Endothelial cell of umbilical vein (primary cell): Measurements from ENCODE around the gene KCNQ5. TPM values are rescaled to one million over a fixed set of nuclear protein-coding genes. Genes with fewer than 3 reads are reported as not detected.

Source experiments
- BruUV-seq: library from RNA; stranded (reverse); fragments of 400-500 nt; replicated peaks from 2 replicates; lab custom pipeline; 2021; lab: Mats Ljungman, UMichigan
- CTCF ChIA-PET: fragments of 300-600, 350-600 bp; sonication (Branson Sonifier 250); formaldehyde crosslinking; loops from one replicate; lab custom pipeline; 2021; ENCODE audit warnings: antibody characterized with exemption, inconsistent platforms; lab: Charles Lee
- POLR2A ChIA-PET: fragments of 300-600, 350-600 bp; sonication (Branson Sonifier 250); formaldehyde crosslinking; loops from one replicate; lab custom pipeline; 2021; ENCODE audit warnings: antibody characterized with exemption, inconsistent platforms; lab: Charles Lee
- DNase-seq: peaks from one replicate; pipeline ENCODE4 v3.0.0-alpha.2; 2011; ENCODE audit warnings: low read depth, low spot score
- FAIRE-seq: peaks from 2 replicates; lab custom pipeline; 2011; peaks lifted over from hg19 to GRCh38; lab: Jason Lieb, UNC
- H2AFZ ChIP-seq: 2 replicates; pipeline ENCODE4 v1.6.0; 2012; ENCODE audit warnings: low read depth, low read length, control low read depth, inconsistent platforms
- H3K27ac ChIP-seq: 2 replicates; pipeline ENCODE4 v1.5.1; 2011; ENCODE audit warnings: low read depth, mild to moderate bottlenecking, control low read depth, low read length, moderate library complexity; ENCODE audit not compliant: insufficient read depth
- H3K27me3 ChIP-seq, 2 experiments: 2 replicates each; pipeline versions ENCODE4 v1.6.0 to v1.6.1; 2011; ENCODE audit warnings: low read length in 2 of 2, mixed read lengths in 1 of 2; ENCODE audit not compliant: control insufficient read depth in 2 of 2, insufficient read depth in 2 of 2
- H3K36me3 ChIP-seq, 2 experiments: 2 replicates in 1 of 2; 3 replicates in 1 of 2; pipeline ENCODE4 v1.5.1; 2011; ENCODE audit warnings: low read length in 2 of 2, mild to moderate bottlenecking in 1 of 2, moderate library complexity in 1 of 2; ENCODE audit not compliant: control insufficient read depth in 2 of 2, insufficient read depth in 2 of 2; ENCODE audit errors: extremely low read depth in 1 of 2
- H3K4me1 ChIP-seq: 3 replicates; pipeline ENCODE4 v1.5.1; 2011; ENCODE audit warnings: mild to moderate bottlenecking, low read length; ENCODE audit not compliant: control insufficient read depth, insufficient read depth; ENCODE audit errors: extremely low read depth
- H3K4me2 ChIP-seq: 2 replicates; pipeline ENCODE4 v1.6.1; 2011; ENCODE audit warnings: low read length, control low read depth, mixed read lengths; ENCODE audit not compliant: insufficient read depth
- H3K4me3 ChIP-seq, 3 experiments: fragments of 200-600 bp in 1 of 3; sonication (generic), shearing (Covaris generic) in 1 of 3; replicated peaks in 1 of 3; 2 replicates each; pipeline ENCODE4 v1.5.1; 2011 to 2016; ENCODE audit warnings: control low read depth in 3 of 3, low read length in 3 of 3, mild to moderate bottlenecking in 2 of 3, inconsistent platforms in 1 of 3, low read depth in 1 of 3, moderate library complexity in 1 of 3; ENCODE audit not compliant: insufficient read depth in 1 of 3
- H3K79me2 ChIP-seq: 2 replicates; pipeline ENCODE4 v1.6.0; 2012; ENCODE audit warnings: low read length, inconsistent platforms; ENCODE audit not compliant: control insufficient read depth, insufficient read depth
- H3K9ac ChIP-seq: replicated peaks from 2 replicates; pipeline ENCODE3; 2011; ENCODE audit warnings: low read length, control low read depth; ENCODE audit not compliant: insufficient read depth; ENCODE audit errors: extremely low read depth
- H3K9me1 ChIP-seq: replicated peaks from 3 replicates; pipeline ENCODE4 v1.6.0; 2011; ENCODE audit warnings: mild to moderate bottlenecking, low read length; ENCODE audit not compliant: control insufficient read depth, insufficient read depth; ENCODE audit errors: extremely low read depth
- H3K9me3 ChIP-seq: replicated peaks from 2 replicates; pipeline ENCODE4 v1.5.1; 2012; ENCODE audit warnings: low read length, inconsistent platforms; ENCODE audit not compliant: control insufficient read depth, insufficient read depth
- H4K20me1 ChIP-seq: replicated peaks from 2 replicates; pipeline ENCODE3; 2011; ENCODE audit warnings: mild to moderate bottlenecking, low read length; ENCODE audit not compliant: control insufficient read depth, insufficient read depth; ENCODE audit errors: extremely low read depth
- CTCF ChIP-seq, 2 donors: IDR thresholded peaks; 1 replicate in 1 of 2; 2 replicates in 1 of 2; pipeline ENCODE4 v1.5.1; 2011; ENCODE audit warnings: low read length in 2 of 2, mild to moderate bottlenecking in 2 of 2, moderate library complexity in 2 of 2, control low read depth in 1 of 2, inconsistent platforms in 1 of 2, low read depth in 1 of 2; ENCODE audit not compliant: insufficient read depth in 1 of 2; ENCODE audit errors: extremely low read depth in 1 of 2
- EZH2 ChIP-seq: IDR thresholded peaks from 2 replicates; pipeline ENCODE4 v1.6.1; 2012; ENCODE audit warnings: borderline replicate concordance, low read depth, mild to moderate bottlenecking, moderate library complexity, low read length, inconsistent platforms; ENCODE audit not compliant: severe bottlenecking
- FOS ChIP-seq: IDR thresholded peaks from 2 replicates; pipeline ENCODE4 v1.6.1; 2011; ENCODE audit warnings: mild to moderate bottlenecking, low read length, moderate library complexity, borderline replicate concordance; ENCODE audit not compliant: insufficient read depth
- GATA2 ChIP-seq: IDR thresholded peaks from 2 replicates; pipeline ENCODE4 v1.7.0; 2011; ENCODE audit warnings: low read depth, mild to moderate bottlenecking, moderate library complexity, mixed read lengths, low read length; ENCODE audit not compliant: insufficient read length, insufficient read depth
- JUN ChIP-seq: IDR thresholded peaks from 2 replicates; pipeline ENCODE4 v1.6.1; 2011; ENCODE audit warnings: borderline replicate concordance, low read depth; ENCODE audit not compliant: insufficient read length, insufficient read depth
- MAX ChIP-seq: IDR thresholded peaks from 2 replicates; pipeline ENCODE4 v1.6.1; 2011; ENCODE audit not compliant: insufficient read depth, insufficient read length
- MYC ChIP-seq: IDR thresholded peaks from one replicate; pipeline ENCODE4 v1.6.1; 2011; ENCODE audit warnings: mild to moderate bottlenecking, low read depth, low read length
- POLR2A ChIP-seq: IDR thresholded peaks from 2 replicates; pipeline ENCODE4 v1.6.1; 2012; ENCODE audit warnings: low read depth, mild to moderate bottlenecking, control low read depth, low read length
- POLR2AphosphoS5 ChIP-seq: IDR thresholded peaks from 2 replicates; pipeline ENCODE4 v1.6.1; 2012; ENCODE audit warnings: low read depth, mild to moderate bottlenecking, control low read depth, low read length, moderate library complexity; ENCODE audit not compliant: insufficient read depth
- dilution Hi-C: fragments of 300-500 bp; cut with MboI; formaldehyde crosslinking; loops from one replicate; pipeline ENCODE4 v1.15.0; 2019; ENCODE audit warnings: low sequenced_read_pairs; ENCODE audit not compliant: extremely low pct_ligation_motif_present
- intact Hi-C: fragments of 100-400 bp; cut with micrococcal nuclease; formaldehyde crosslinking; loops from one replicate; pipeline ENCODE4 v1.10.0; 2022
- polyA plus RNA-seq, 4 experiments: library from polyadenylated mRNA; depleted of rRNA in 3 of 4; stranded (reverse) in 3 of 4; unstranded in 1 of 4; fragments of >200 nt; gene quantifications; 2 replicates each; pipeline versions ENCODE4 v1.2.1 to v1.2.3, GENCODE V29; 2011 to 2012; ENCODE audit warnings: missing spikeins in 1 of 4
- total RNA-seq: library from RNA; stranded (reverse); gene quantifications from 2 replicates; pipeline ENCODE4 v1.2.3, GENCODE V29; 2021

Gene KCNQ5
- total and polyA plus RNA-seq, 2 donors (not counting 3 experiments of a cell fraction or from before 2014, with no cell fraction given): 0.22 TPM; not detected in 1

- no peak overlapping the region for H3K4me3 ChIP-seq
- no TSS peak for BruUV-seq
- FAIRE-seq: no peak
- no peak overlapping the region for H3K27ac ChIP-seq
- DNase-seq: no peak
- H3K27me3 ChIP-seq: no peaks in the 10 kb centered on the region
- TF ChIP-seq JUN (no peak), MYC (no peak), FOS (no peak), MAX (no peak), EZH2 (no peak), GATA2 (no peak), POLR2A (no peak), POLR2AphosphoS5 (no peak), CTCF (IDR thresholded peaks at IDR 0.05; ENCODE audit: extremely low read depth in 1 of 2, insufficient read depth in 1 of 2, low read depth in 1 of 2, low read length in 2 of 2) (no peak)
- H3K9me3 ChIP-seq: no peaks in the 10 kb centered on the region
- ChIA-PET CTCF (no interaction called here), POLR2A (no interaction called here)
- H3K9me1 ChIP-seq: peaks cover 2% of the 10 kb centered on the region
- no peaks in the 10 kb centered on the region for H3K36me3 ChIP-seq
- H3K79me2 ChIP-seq: no peaks in the 10 kb centered on the region
- intact Hi-C loops (no loop called here), dilution Hi-C loops (no loop called here)
- H4K20me1 ChIP-seq: no peaks in the 10 kb centered on the region
- no peak overlapping the region for H3K9ac ChIP-seq
- no peak overlapping the region for H3K4me2 ChIP-seq
- H3K4me1 ChIP-seq: no peaks in the 10 kb centered on the region
- no peak overlapping the region for H2AFZ ChIP-seq
Measured at GRCh38 chr6:72665599-72665998, 43.7 kb downstream of the KCNQ5 start.
